AG04449 (cell line): ENCODE data around the gene NCK1.

Source experiments
- CTCF ChIA-PET: fragments of 350-600 bp; formaldehyde crosslinking; extraction: SDS; loops from one replicate; lab custom pipeline; 2021; ENCODE audit warnings: antibody characterized with exemption; lab: Yijun Ruan, JAX
- POLR2A ChIA-PET: fragments of 400-600, 350-600 bp; formaldehyde crosslinking; extraction: SDS; loops from one replicate; lab custom pipeline; 2020; ENCODE audit warnings: antibody characterized with exemption, inconsistent platforms; lab: Yijun Ruan, JAX
- DNase-seq: peaks from one replicate; pipeline ENCODE4 v3.0.0-alpha.2; 2010; ENCODE audit warnings: low read depth, low spot score
- H3K4me3 ChIP-seq: 2 replicates; pipeline ENCODE4 v1.5.1; 2011; ENCODE audit warnings: low read depth, mild to moderate bottlenecking, control low read depth, low read length
- TF ChIP-seq, protein P1 (sequence below): IDR thresholded peaks from one replicate; pipeline ENCODE4 v1.5.1; 2011; ENCODE audit warnings: mild to moderate bottlenecking, moderate library complexity, low read length, control low read depth, inconsistent platforms; ENCODE audit not compliant: insufficient read depth; ENCODE audit errors: missing control alignments

Gene NCK1

DNA sequence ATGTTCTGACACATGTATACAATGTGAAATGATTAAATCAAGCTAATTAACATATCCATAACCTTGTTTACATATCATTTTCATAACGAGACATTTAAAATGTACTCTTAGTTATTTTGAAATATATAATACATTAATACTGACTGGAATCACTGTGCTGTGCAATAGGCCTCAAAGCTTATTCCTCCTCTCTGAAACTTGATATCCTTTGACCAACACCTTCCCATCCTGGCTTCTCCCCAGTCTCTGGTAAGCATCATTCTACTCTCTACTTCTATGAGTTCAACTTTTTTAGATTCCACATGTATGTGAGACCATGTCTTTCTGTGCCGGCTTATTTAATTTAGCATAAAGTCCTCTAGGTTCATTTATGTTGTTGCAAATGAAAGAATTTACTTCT is 48.7 kb downstream of the NCK1 start:
- no peak for DNase-seq
- H3K4me3 ChIP-seq: no peak overlapping the region
- POLR2A ChIA-PET: no interaction called here
- TF ChIP-seq, protein P1, sequence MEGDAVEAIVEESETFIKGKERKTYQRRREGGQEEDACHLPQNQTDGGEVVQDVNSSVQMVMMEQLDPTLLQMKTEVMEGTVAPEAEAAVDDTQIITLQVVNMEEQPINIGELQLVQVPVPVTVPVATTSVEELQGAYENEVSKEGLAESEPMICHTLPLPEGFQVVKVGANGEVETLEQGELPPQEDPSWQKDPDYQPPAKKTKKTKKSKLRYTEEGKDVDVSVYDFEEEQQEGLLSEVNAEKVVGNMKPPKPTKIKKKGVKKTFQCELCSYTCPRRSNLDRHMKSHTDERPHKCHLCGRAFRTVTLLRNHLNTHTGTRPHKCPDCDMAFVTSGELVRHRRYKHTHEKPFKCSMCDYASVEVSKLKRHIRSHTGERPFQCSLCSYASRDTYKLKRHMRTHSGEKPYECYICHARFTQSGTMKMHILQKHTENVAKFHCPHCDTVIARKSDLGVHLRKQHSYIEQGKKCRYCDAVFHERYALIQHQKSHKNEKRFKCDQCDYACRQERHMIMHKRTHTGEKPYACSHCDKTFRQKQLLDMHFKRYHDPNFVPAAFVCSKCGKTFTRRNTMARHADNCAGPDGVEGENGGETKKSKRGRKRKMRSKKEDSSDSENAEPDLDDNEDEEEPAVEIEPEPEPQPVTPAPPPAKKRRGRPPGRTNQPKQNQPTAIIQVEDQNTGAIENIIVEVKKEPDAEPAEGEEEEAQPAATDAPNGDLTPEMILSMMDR: no peak
- CTCF ChIA-PET: interaction anchor here (1.1 kb wide), 1 partner anchor 832 kb away, joined by 3 read pairs; no protein-coding TSS in a partner anchor

DNA sequence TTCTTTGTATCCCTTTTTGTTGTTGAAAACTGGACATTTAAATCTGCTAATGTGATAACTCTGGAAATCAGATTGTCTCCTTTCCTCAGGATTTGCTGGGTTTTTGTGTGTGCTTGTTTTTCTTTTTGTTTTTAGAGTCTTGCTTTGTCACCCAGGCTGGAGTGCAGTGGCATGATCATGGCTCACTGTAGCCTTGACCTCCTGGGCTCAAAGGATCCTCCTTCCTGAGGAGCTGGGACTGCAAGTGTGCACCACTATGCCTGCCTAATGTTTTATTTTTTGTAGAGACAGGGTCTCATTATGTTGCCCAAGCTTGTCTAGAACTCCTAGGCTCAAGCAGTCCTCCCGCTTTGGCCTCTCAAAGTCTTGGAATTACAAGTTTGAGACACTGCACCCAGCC is 51.2 kb downstream of the NCK1 start:
- no peak for DNase-seq
- ChIA-PET POLR2A (no interaction called here), CTCF (no interaction called here)
- TF ChIP-seq, protein P1: no peak
- no peak overlapping the region for H3K4me3 ChIP-seq

DNA sequence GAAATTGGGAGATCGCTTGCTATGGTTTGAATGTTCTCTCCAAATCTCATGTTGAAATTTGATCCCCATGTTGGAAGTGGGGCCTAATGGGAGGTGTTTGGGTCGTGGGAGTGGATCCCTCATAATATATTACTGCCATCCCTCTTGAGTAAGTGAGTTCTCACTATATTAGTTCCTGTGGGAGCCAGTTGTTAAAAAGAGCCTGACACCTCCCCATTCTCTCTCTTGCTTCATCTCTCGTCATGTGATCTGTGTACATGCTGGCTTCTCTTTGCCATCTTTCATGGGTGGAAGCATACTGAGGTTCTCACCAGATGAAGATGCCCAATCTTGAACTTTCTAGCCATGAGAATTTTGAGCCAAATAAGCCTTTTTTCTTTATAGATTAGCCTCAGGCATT is 52.7 kb downstream of the NCK1 start:
- H3K4me3 ChIP-seq: no peak overlapping the region
- POLR2A ChIA-PET: no interaction called here
- TF ChIP-seq, protein P1: no peak
- CTCF ChIA-PET: no interaction called here
- no peak for DNase-seq

DNA sequence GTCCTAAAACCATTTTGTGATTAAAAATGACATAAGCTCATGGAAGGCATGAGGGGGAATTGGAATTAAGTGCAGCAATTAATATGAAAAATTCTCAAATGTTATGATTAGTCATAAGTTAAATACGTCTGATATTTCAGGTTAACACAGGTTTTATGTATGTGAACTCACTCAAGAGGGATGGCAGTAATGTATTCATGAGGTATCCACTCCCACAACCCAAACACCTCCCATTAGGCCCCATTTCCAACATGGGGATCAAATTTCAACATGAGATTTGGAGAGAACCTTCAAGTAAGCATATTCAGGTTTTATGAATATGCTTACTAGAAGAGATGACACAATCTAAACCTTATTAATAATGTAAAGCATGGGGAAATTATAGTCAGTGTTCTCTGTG is 54.2 kb downstream of the NCK1 start:
- no peak overlapping the region for H3K4me3 ChIP-seq
- CTCF ChIA-PET: no interaction called here
- TF ChIP-seq, protein P1: no peak
- DNase-seq: no peak
- POLR2A ChIA-PET: no interaction called here

DNA sequence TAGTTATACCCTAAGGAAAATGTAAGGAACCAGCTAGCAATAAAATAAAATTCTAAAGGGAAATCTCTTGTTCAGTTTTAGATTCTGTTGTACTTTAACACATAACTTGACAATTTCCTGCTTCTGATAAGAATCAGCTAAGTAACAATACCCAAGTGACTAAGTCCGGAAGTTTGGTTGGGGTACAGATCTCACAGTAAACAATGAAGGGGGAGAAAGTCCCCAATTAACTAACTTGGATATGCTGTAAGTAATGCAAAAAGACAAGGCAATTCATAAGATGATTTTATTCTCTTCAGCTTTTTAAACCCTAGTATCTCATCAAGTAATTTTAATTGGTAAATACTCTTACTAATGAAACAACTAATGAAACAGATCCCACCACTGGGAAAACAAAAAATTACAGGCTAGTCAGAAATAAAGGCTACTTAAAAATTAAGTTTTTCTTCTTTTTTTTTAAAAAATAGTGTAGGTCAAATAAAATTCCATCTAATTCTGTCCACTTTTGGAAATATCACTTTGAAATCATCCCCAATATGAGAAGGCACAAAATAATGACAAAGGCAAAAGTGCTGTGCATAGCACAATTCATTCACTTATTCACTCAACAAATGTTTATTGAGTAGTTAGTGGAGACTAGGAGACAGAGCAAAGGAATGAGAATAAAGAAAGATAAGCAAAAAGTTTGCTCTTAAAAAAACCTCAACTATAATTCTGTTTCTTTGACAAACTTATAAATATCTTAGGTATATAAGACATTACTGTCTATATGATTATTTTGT is 58.0 kb downstream of the NCK1 start:
- no peak overlapping the region for H3K4me3 ChIP-seq
- CTCF ChIA-PET: no interaction called here
- TF ChIP-seq, protein P1: no peak
- POLR2A ChIA-PET: no interaction called here
- no peak for DNase-seq

DNA sequence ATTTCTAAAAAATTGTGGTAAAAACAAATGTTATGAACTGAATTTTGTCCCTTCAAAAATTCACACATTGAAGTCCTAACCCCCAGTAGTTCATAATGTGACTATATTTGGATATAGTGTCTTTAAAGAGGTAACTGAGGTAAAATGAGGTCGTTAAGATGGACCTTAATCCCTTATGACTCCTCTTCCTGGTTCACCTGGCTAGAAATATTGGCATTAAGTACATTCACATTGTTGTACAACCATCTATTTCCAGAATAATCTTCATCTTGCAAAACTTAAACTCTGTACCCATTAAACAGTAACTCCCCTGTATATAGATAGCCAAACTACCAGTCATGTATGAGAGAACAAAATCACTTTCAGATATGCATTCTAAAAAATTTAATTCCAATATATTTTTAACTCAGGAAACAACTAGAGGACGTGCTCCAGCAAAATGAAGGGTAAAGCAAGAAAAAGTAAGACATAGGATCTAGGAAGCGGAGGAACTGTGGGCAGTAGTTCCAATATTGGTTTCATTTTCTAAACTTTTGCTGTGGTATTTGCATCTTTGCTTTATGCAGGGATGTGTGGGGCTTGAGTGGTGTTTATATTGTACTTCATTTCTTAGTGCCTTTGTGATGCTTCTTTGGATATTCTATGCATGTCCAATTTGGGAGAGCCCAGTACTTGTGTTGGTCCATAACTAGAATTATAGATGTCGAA is 59.0 kb downstream of the NCK1 start:
- CTCF ChIA-PET: no interaction called here
- POLR2A ChIA-PET: no interaction called here
- H3K4me3 ChIP-seq: no peak overlapping the region
- TF ChIP-seq, protein P1: no peak
- no peak for DNase-seq
